Hepatocyte (in vitro differentiated cells): ENCODE data around the gene THPO.

Experiments
- CTCF ChIP-seq: fragments of 200-600 bp; sonication (generic); IDR thresholded peaks from 2 replicates; pipeline ENCODE4 v1.5.1; 2016; ENCODE audit warnings: antibody characterized with exemption, mild to moderate bottlenecking; ENCODE audit not compliant: poor library complexity
- EZH2phosphoT487 ChIP-seq: fragments of 200-600 bp; sonication (generic); IDR thresholded peaks from one replicate; pipeline ENCODE4 v1.6.1; 2018; ENCODE audit warnings: antibody characterized with exemption, mild to moderate bottlenecking, low read depth, moderate library complexity; ENCODE audit not compliant: unreplicated experiment, severe bottlenecking

- TF ChIP-seq CTCF (no peak), EZH2phosphoT487 (no peak)
Observed at GRCh38 chr3:184350618-184351017, 27.4 kb downstream of the THPO start.
